PC-3 (cell line): ENCODE results near the gene OXT. TPM values are rescaled to one million over a fixed set of nuclear protein-coding genes. Genes with fewer than 3 reads are reported as not detected.

Experiments used
- ATAC-seq: fragments of 200-7000 bp; cut with Tn5 transposase; 2 replicates; pipeline ENCODE4 v1.9.1; 2020; ENCODE audit warnings: mild to moderate bottlenecking, moderate library complexity
- BruUV-seq: library from RNA; stranded (reverse); fragments of 400-500 nt; replicated peaks from 2 replicates; lab custom pipeline; 2021; lab: Mats Ljungman, UMichigan
- CTCF ChIA-PET: fragments of 300-600 bp; sonication (Branson Sonifier 250); formaldehyde crosslinking; loops from one replicate; lab custom pipeline; 2022; ENCODE audit warnings: antibody characterized with exemption; lab: Charles Lee
- POLR2A ChIA-PET: fragments of 300-600 bp; sonication (Branson Sonifier 250); formaldehyde crosslinking; loops from one replicate; lab custom pipeline; 2022; ENCODE audit warnings: antibody characterized with exemption; ENCODE audit not compliant: unreplicated experiment; lab: Charles Lee
- DNase-seq: peaks from one replicate; pipeline ENCODE4 v3.0.0-alpha.2; 2015
- H2AFZ ChIP-seq: fragments of 300-600 bp; sonication (generic); 2 replicates; pipeline ENCODE4 v1.6.0; 2016; ENCODE audit warnings: antibody characterized with exemption, low read length
- H3F3A ChIP-seq: fragments of 300-600 bp; sonication (generic); one replicate; pipeline ENCODE4 v1.6.0; 2017; ENCODE audit warnings: antibody characterized with exemption, low read length, control low read depth, mild to moderate bottlenecking; ENCODE audit not compliant: unreplicated experiment
- H3K27ac ChIP-seq: fragments of 300-600 bp; sonication (generic); 2 replicates; pipeline ENCODE4 v1.5.1; 2016; ENCODE audit warnings: mild to moderate bottlenecking, low read length
- H3K27me3 ChIP-seq: fragments of 300-600 bp; sonication (generic); 2 replicates; pipeline ENCODE4 v1.6.1; 2016; ENCODE audit warnings: low read length, mixed read lengths
- H3K36me3 ChIP-seq: fragments of 300-600 bp; sonication (generic); 2 replicates; pipeline ENCODE4 v1.6.1; 2016; ENCODE audit warnings: low read depth, mixed run types, low read length, mixed read lengths
- H3K4me1 ChIP-seq: fragments of 300-600 bp; sonication (generic); 2 replicates; pipeline ENCODE4 v1.5.1; 2016; ENCODE audit warnings: low read length; ENCODE audit not compliant: insufficient read depth
- H3K4me2 ChIP-seq: fragments of 300-600 bp; sonication (generic); 2 replicates; pipeline ENCODE4 v1.6.0; 2016; ENCODE audit warnings: low read length
- H3K4me3 ChIP-seq: fragments of 300-600 bp; sonication (generic); 2 replicates; pipeline ENCODE4 v1.5.1; 2016; ENCODE audit warnings: mild to moderate bottlenecking, low read length, mixed read lengths
- H3K79me2 ChIP-seq: fragments of 300-600 bp; sonication (generic); 2 replicates; pipeline ENCODE4 v1.6.1; 2017; ENCODE audit warnings: low read length, mixed read lengths
- H3K9ac ChIP-seq: fragments of 300-600 bp; sonication (generic); 2 replicates; pipeline ENCODE4 v1.6.0; 2016; ENCODE audit warnings: mild to moderate bottlenecking, low read length
- H3K9me2 ChIP-seq: fragments of 300-600 bp; sonication (generic); replicated peaks from 2 replicates; pipeline ENCODE4 v1.6.1; 2016; ENCODE audit warnings: mixed run types, low read length, mixed read lengths
- H3K9me3 ChIP-seq: fragments of 300-600 bp; sonication (generic); 2 replicates; pipeline ENCODE4 v1.6.1; 2016; ENCODE audit warnings: low read length, mixed read lengths
- H4K20me1 ChIP-seq: fragments of 300-600 bp; sonication (generic); 2 replicates; pipeline ENCODE4 v1.6.1; 2016; ENCODE audit warnings: low read length, mixed read lengths
- CTCF ChIP-seq: fragments of 300-600 bp; sonication (generic); conservative IDR thresholded peaks from 2 replicates; pipeline ENCODE4 v1.5.1; 2017; ENCODE audit warnings: antibody characterized with exemption, low read depth, mild to moderate bottlenecking, low read length
- EZH2 ChIP-seq: fragments of 300-600 bp; sonication (generic); IDR thresholded peaks from one replicate; pipeline ENCODE4 v1.6.1; 2017; ENCODE audit warnings: antibody characterized with exemption, mild to moderate bottlenecking, low read length; ENCODE audit not compliant: unreplicated experiment
- EZH2phosphoT487 ChIP-seq: fragments of 300-600 bp; sonication (generic); IDR thresholded peaks from 2 replicates; pipeline ENCODE4 v1.6.1; 2018; ENCODE audit warnings: mild to moderate bottlenecking, antibody characterized with exemption, low read length, borderline replicate concordance
- intact Hi-C: fragments of 100-400 bp; cut with micrococcal nuclease; formaldehyde crosslinking; loops from 2 replicates; pipeline ENCODE4 v1.9.0; 2023
- total RNA-seq: library from RNA; depleted of rRNA; stranded (reverse); fragments of >200 nt; gene quantifications from 2 replicates; pipeline ENCODE4 v1.2.3, GENCODE V29; 2014

OXT gene
- total RNA-seq, 1 experiment from 2014 or later: not detected

GRCh38 chr20:3084283-3084985, 13.0 kb downstream of the OXT start, which contains the start of gene AVP:
Gene AVP (minus strand): TSS chr20:3084724. CDS start chr20:3084674, 50 bp downstream.
- DNase-seq (no peak), ATAC-seq (no peak)
- Histone ChIP-seq H3K9me3 (no peaks in the 10 kb centered on the region), H3K36me3 (no peaks in the 10 kb centered on the region), H3K27me3 (peaks cover 20% of the 10 kb centered on the region), H3K79me2 (no peaks in the 10 kb centered on the region), H3K4me1 (no peaks in the 10 kb centered on the region), H3K4me2 (no peak within 1 kb of the TSS), H3K9me2 (no peaks in the 10 kb centered on the region), H3K27ac (no peak within 1 kb of the TSS), H3K9ac (no peak within 1 kb of the TSS), H3K4me3 (no peak within 1 kb of the TSS), H4K20me1 (no peaks in the 10 kb centered on the region), H3F3A (no peaks in the 10 kb centered on the region), H2AFZ (no peak within 1 kb of the TSS)
- CTCF ChIA-PET: no interaction called here
- POLR2A ChIA-PET: no interaction called here
- no TSS peak for BruUV-seq
- TF ChIP-seq CTCF: no peak
- TF ChIP-seq EZH2: no peak
- TF ChIP-seq EZH2phosphoT487: no peak
- intact Hi-C loops: no loop called here

- no peak overlapping the region for H3K9ac ChIP-seq
- ChIA-PET POLR2A (no interaction called here), CTCF (interaction anchor here (0.7 kb wide), 1 partner anchor 12 kb away, joined by 5 read pairs; no protein-coding TSS in a partner anchor)
- H3K9me2 ChIP-seq: no peaks in the 10 kb centered on the region
- H3K27me3 ChIP-seq: peaks cover 20% of the 10 kb centered on the region
- no peaks in the 10 kb centered on the region for H4K20me1 ChIP-seq
- intact Hi-C loops: no loop called here
- no peaks in the 10 kb centered on the region for H3K36me3 ChIP-seq
- H3K9me3 ChIP-seq: no peaks in the 10 kb centered on the region
- no peaks in the 10 kb centered on the region for H3K79me2 ChIP-seq
- no peak for TF ChIP-seq EZH2
- no peak for TF ChIP-seq EZH2phosphoT487
- no peak for TF ChIP-seq CTCF
- no peaks in the 10 kb centered on the region for H3K4me1 ChIP-seq
- no peak overlapping the region for H3K4me2 ChIP-seq
- H3K27ac ChIP-seq: no peak overlapping the region
- no peaks in the 10 kb centered on the region for H3F3A ChIP-seq
- DNase-seq (no peak), ATAC-seq (no peak)
- H3K4me3 ChIP-seq: no peak overlapping the region
- no peak overlapping the region for H2AFZ ChIP-seq
- BruUV-seq: no TSS peak
Observed at GRCh38 chr20:3084986-3085360, 13.6 kb downstream of the OXT start.

GRCh38 chr20:3085571-3086072, 14.2 kb downstream of the OXT start:
- no peak for TF ChIP-seq EZH2phosphoT487
- TF ChIP-seq EZH2: no peak
- TF ChIP-seq CTCF: no peak
- POLR2A ChIA-PET: no interaction called here

More at GRCh38 chr20:3085571-3086072, 14.2 kb downstream of the OXT start:
- intact Hi-C loops: no loop called here
- ATAC-seq (no peak), DNase-seq (no peak)
- H3K4me1 ChIP-seq: no peaks in the 10 kb centered on the region
- no peaks in the 10 kb centered on the region for H3F3A ChIP-seq
- CTCF ChIA-PET: interaction anchor here (0.6 to 0.7 kb wide), 2 partner anchors 13 to 444 kb away, joined by 3 to 5 read pairs; no protein-coding TSS in a partner anchor
- no peaks in the 10 kb centered on the region for H3K79me2 ChIP-seq
- no peaks in the 10 kb centered on the region for H3K9me2 ChIP-seq
- no peaks in the 10 kb centered on the region for H3K9me3 ChIP-seq
- no TSS peak for BruUV-seq
- no peak overlapping the region for H3K4me3 ChIP-seq
- no peaks in the 10 kb centered on the region for H4K20me1 ChIP-seq
- peaks cover 20% of the 10 kb centered on the region for H3K27me3 ChIP-seq
- H3K27ac ChIP-seq: no peak overlapping the region
- H2AFZ ChIP-seq: no peak overlapping the region
- H3K4me2 ChIP-seq: no peak overlapping the region
- no peak overlapping the region for H3K9ac ChIP-seq
- no peaks in the 10 kb centered on the region for H3K36me3 ChIP-seq
